Tibial nerve (tissue), 3 donors: Measurements from ENCODE around the gene RBBP8.

Experiments used
- CTCF ChIP-seq, 5 experiments: fragments of 200-600 bp in 3 of 5; fragments of 450-650 bp in 2 of 5; sonication (generic) in 3 of 5; IDR thresholded peaks; one replicate each; pipeline ENCODE4 v1.5.1; 2016 to 2019; ENCODE audit warnings: antibody characterized with exemption in 5 of 5, mild to moderate bottlenecking in 3 of 5, moderate library complexity in 2 of 5
- POLR2A ChIP-seq, 2 donors: fragments of 450-650 bp; IDR thresholded peaks; one replicate each; pipeline ENCODE4 v1.6.1; 2017; ENCODE audit warnings: antibody characterized with exemption in 2 of 2, mild to moderate bottlenecking in 2 of 2, moderate library complexity in 2 of 2

- no peak for TF ChIP-seq CTCF (IDR thresholded peaks at IDR 0.05)
- TF ChIP-seq POLR2A (IDR thresholded peaks at IDR 0.05) = no peak
Measured at GRCh38 chr18:23071285-23071684, 138.2 kb downstream of the RBBP8 start.
